GM23338 (cell line): ENCODE measurements around the gene WDR17.

Experiments used
- JUNB ChIP-seq: IDR thresholded peaks from one replicate; pipeline ENCODE4 v1.6.1; 2016; ENCODE audit warnings: antibody characterized with exemption; ENCODE audit not compliant: unreplicated experiment
- TF ChIP-seq, protein P1 (sequence below): IDR thresholded peaks from one replicate; pipeline ENCODE4 v1.6.1; 2018; ENCODE audit warnings: antibody characterized with exemption; ENCODE audit not compliant: unreplicated experiment
- TF ChIP-seq, protein P2 (sequence below): fragments of 250-450 bp; sonication (Bioruptor Pico); IDR thresholded peaks from 2 replicates; pipeline ENCODE4 v1.5.0; 2020; ENCODE audit warnings: mild to moderate bottlenecking, moderate library complexity

GRCh38 chr4:176043838-176044588 lies 21.6 kb upstream of the WDR17 start:
- TF ChIP-seq, protein P1, sequence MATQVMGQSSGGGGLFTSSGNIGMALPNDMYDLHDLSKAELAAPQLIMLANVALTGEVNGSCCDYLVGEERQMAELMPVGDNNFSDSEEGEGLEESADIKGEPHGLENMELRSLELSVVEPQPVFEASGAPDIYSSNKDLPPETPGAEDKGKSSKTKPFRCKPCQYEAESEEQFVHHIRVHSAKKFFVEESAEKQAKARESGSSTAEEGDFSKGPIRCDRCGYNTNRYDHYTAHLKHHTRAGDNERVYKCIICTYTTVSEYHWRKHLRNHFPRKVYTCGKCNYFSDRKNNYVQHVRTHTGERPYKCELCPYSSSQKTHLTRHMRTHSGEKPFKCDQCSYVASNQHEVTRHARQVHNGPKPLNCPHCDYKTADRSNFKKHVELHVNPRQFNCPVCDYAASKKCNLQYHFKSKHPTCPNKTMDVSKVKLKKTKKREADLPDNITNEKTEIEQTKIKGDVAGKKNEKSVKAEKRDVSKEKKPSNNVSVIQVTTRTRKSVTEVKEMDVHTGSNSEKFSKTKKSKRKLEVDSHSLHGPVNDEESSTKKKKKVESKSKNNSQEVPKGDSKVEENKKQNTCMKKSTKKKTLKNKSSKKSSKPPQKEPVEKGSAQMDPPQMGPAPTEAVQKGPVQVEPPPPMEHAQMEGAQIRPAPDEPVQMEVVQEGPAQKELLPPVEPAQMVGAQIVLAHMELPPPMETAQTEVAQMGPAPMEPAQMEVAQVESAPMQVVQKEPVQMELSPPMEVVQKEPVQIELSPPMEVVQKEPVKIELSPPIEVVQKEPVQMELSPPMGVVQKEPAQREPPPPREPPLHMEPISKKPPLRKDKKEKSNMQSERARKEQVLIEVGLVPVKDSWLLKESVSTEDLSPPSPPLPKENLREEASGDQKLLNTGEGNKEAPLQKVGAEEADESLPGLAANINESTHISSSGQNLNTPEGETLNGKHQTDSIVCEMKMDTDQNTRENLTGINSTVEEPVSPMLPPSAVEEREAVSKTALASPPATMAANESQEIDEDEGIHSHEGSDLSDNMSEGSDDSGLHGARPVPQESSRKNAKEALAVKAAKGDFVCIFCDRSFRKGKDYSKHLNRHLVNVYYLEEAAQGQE = no peak
- no peak for TF ChIP-seq JUNB
- TF ChIP-seq, protein P2, sequence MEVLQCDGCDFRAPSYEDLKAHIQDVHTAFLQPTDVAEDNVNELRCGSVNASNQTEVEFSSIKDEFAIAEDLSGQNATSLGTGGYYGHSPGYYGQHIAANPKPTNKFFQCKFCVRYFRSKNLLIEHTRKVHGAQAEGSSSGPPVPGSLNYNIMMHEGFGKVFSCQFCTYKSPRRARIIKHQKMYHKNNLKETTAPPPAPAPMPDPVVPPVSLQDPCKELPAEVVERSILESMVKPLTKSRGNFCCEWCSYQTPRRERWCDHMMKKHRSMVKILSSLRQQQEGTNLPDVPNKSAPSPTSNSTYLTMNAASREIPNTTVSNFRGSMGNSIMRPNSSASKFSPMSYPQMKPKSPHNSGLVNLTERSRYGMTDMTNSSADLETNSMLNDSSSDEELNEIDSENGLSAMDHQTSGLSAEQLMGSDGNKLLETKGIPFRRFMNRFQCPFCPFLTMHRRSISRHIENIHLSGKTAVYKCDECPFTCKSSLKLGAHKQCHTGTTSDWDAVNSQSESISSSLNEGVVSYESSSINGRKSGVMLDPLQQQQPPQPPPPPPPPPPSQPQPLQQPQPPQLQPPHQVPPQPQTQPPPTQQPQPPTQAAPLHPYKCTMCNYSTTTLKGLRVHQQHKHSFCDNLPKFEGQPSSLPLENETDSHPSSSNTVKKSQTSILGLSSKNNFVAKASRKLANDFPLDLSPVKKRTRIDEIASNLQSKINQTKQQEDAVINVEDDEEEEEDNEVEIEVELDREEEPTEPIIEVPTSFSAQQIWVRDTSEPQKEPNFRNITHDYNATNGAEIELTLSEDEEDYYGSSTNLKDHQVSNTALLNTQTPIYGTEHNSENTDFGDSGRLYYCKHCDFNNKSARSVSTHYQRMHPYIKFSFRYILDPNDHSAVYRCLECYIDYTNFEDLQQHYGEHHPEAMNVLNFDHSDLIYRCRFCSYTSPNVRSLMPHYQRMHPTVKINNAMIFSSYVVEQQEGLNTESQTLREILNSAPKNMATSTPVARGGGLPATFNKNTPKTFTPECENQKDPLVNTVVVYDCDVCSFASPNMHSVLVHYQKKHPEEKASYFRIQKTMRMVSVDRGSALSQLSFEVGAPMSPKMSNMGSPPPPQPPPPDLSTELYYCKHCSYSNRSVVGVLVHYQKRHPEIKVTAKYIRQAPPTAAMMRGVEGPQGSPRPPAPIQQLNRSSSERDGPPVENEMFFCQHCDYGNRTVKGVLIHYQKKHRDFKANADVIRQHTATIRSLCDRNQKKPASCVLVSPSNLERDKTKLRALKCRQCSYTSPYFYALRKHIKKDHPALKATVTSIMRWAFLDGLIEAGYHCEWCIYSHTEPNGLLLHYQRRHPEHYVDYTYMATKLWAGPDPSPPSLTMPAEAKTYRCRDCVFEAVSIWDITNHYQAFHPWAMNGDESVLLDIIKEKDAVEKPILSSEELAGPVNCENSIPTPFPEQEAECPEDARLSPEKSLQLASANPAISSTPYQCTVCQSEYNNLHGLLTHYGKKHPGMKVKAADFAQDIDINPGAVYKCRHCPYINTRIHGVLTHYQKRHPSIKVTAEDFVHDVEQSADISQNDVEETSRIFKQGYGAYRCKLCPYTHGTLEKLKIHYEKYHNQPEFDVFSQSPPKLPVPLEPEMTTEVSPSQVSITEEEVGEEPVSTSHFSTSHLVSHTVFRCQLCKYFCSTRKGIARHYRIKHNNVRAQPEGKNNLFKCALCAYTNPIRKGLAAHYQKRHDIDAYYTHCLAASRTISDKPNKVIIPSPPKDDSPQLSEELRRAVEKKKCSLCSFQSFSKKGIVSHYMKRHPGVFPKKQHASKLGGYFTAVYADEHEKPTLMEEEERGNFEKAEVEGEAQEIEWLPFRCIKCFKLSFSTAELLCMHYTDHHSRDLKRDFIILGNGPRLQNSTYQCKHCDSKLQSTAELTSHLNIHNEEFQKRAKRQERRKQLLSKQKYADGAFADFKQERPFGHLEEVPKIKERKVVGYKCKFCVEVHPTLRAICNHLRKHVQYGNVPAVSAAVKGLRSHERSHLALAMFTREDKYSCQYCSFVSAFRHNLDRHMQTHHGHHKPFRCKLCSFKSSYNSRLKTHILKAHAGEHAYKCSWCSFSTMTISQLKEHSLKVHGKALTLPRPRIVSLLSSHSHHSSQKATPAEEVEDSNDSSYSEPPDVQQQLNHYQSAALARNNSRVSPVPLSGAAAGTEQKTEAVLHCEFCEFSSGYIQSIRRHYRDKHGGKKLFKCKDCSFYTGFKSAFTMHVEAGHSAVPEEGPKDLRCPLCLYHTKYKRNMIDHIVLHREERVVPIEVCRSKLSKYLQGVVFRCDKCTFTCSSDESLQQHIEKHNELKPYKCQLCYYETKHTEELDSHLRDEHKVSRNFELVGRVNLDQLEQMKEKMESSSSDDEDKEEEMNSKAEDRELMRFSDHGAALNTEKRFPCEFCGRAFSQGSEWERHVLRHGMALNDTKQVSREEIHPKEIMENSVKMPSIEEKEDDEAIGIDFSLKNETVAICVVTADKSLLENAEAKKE (CRISPR knock-in tag) = no peak
